Measurements from ENCODE around the gene URI1.
"Not testable (repeated sequence)": the region's sequence is repeated elsewhere in the genome, so short reads cannot be mapped to it uniquely, and the experiment has no call there.

Gene URI1

GRCh38 chr19:30043008-30043407 is 101.0 kb downstream of the URI1 start:
- not testable (repeated sequence) for H3K27me3 Mint-ChIP-seq; H3K36me3 Mint-ChIP-seq (ENCODE audit: insufficient read depth); H3K27ac Mint-ChIP-seq (ENCODE audit: low read depth); ATAC-seq (replicated peaks; ENCODE audit: extremely low read depth, poor library complexity, severe bottlenecking); DNase-seq (ENCODE audit: low spot score in 2 of 2); H3K9me3 Mint-ChIP-seq; H3K4me3 Mint-ChIP-seq
- H3K4me1 Mint-ChIP-seq, result peaks cover 16% of the 10 kb centered on the region

DNA sequence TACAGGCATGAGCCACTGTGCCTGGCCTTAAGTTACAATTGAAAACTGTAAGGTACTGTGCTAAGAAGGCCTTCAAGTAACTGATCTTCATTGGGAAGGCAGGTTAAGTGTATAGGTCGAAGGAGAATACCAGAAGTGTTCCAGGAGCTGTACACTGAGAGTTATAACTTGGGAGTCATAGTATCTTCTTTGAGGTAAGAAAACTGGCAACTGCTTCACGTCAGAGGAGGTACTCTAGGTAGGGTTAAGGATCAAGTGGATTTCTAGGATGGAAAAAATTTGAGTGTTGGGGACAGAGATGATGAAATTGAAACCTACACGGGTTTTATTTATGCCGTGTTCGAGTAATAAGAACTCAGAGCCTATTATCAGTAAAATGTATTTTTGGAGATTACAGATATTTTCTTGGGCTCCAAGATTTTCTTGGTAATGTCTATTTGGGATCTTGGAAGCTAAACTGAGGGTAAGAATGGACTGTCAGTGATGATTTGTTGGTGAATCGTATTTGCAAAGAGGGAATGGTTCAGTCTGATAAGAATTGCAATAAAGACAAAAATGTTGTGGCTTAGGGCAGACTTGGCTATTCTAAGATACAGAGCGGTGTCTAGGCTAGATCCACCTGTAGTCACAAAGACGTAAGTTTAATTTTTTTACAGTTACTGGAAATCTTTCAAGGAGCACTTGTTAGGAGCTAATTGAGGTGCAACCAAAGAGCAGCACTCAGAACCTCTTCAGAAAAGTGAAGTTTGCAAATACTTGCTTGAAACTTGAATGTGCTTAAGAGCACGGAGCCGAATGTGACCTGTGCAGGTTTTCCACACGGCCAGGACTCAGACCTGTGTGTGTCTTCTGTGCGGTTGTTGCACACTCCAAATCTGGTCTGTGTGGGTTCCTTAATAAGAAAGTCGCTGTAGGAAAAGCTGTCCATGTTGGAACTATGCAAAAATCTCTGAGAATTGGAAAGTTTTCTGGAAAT is 102.5 kb downstream of the URI1 start:
- H3K9me3 Mint-ChIP-seq, result no peaks in the 10 kb centered on the region
- peaks cover 16% of the 10 kb centered on the region for H3K4me1 Mint-ChIP-seq
- no peaks in the 10 kb centered on the region for H3K27me3 Mint-ChIP-seq
- H3K27ac Mint-ChIP-seq (ENCODE audit: low read depth), result no peak overlapping the region
- H3K36me3 Mint-ChIP-seq (ENCODE audit: insufficient read depth), result peaks cover 1% of the 10 kb centered on the region
- ATAC-seq (replicated peaks; ENCODE audit: extremely low read depth, poor library complexity, severe bottlenecking) (no peak), DNase-seq (ENCODE audit: low spot score in 2 of 2) (no peak)
- H3K4me3 Mint-ChIP-seq, result no peak overlapping the region

- Mint-ChIP-seq H3K4me3 (no peak overlapping the region), H3K9me3 (no peaks in the 10 kb centered on the region), H3K36me3 (ENCODE audit: insufficient read depth) (peaks cover 1% of the 10 kb centered on the region), H3K4me1 (peaks cover 12% of the 10 kb centered on the region), H3K27me3 (no peaks in the 10 kb centered on the region), H3K27ac (ENCODE audit: low read depth) (no peak overlapping the region)
- ATAC-seq (replicated peaks; ENCODE audit: extremely low read depth, poor library complexity, severe bottlenecking), result no peak
- no peak for DNase-seq (ENCODE audit: low spot score in 2 of 2)
These were observed 104.5 kb downstream of the URI1 start for GRCh38 chr19:30046522-30046921.

DNA sequence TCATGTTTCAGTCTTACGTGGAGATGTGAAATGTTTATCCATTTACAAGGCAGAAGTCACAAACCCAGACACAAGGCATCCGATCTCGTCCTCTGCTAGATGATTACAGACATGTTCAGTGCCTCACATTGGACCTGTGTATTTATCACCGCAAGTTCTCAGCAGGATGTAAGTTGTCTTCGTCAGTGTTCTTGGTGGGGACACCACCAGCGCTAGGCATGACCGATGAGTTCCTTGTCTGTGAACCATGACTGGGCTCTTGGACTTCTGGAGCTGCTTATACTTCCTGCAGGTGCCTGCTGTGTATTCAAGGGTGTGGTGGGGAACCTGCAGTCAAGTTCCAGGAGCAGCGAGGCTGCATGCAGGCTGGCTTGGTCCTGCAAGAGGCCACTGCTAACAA is 105.4 kb downstream of the URI1 start:
- H3K27ac Mint-ChIP-seq (ENCODE audit: low read depth), result no peak overlapping the region
- peaks cover 8% of the 10 kb centered on the region for H3K4me1 Mint-ChIP-seq
- H3K4me3 Mint-ChIP-seq, result no peak overlapping the region
- ATAC-seq (replicated peaks; ENCODE audit: extremely low read depth, poor library complexity, severe bottlenecking) (no peak), DNase-seq (ENCODE audit: low spot score in 2 of 2) (no peak)
- H3K36me3 Mint-ChIP-seq (ENCODE audit: insufficient read depth), result no peaks in the 10 kb centered on the region
- H3K9me3 Mint-ChIP-seq, result no peaks in the 10 kb centered on the region
- no peaks in the 10 kb centered on the region for H3K27me3 Mint-ChIP-seq

- H3K9me3 Mint-ChIP-seq, result no peaks in the 10 kb centered on the region
- peaks cover 6% of the 10 kb centered on the region for H3K4me1 Mint-ChIP-seq
- no peak overlapping the region for H3K27ac Mint-ChIP-seq (ENCODE audit: low read depth)
- ATAC-seq (replicated peaks; ENCODE audit: extremely low read depth, poor library complexity, severe bottlenecking) (no peak), DNase-seq (ENCODE audit: low spot score in 2 of 2) (no peak)
- H3K27me3 Mint-ChIP-seq, result no peaks in the 10 kb centered on the region
- no peak overlapping the region for H3K4me3 Mint-ChIP-seq
- no peaks in the 10 kb centered on the region for H3K36me3 Mint-ChIP-seq (ENCODE audit: insufficient read depth)
These were observed 107.2 kb downstream of the URI1 start for GRCh38 chr19:30049226-30049625.

DNA sequence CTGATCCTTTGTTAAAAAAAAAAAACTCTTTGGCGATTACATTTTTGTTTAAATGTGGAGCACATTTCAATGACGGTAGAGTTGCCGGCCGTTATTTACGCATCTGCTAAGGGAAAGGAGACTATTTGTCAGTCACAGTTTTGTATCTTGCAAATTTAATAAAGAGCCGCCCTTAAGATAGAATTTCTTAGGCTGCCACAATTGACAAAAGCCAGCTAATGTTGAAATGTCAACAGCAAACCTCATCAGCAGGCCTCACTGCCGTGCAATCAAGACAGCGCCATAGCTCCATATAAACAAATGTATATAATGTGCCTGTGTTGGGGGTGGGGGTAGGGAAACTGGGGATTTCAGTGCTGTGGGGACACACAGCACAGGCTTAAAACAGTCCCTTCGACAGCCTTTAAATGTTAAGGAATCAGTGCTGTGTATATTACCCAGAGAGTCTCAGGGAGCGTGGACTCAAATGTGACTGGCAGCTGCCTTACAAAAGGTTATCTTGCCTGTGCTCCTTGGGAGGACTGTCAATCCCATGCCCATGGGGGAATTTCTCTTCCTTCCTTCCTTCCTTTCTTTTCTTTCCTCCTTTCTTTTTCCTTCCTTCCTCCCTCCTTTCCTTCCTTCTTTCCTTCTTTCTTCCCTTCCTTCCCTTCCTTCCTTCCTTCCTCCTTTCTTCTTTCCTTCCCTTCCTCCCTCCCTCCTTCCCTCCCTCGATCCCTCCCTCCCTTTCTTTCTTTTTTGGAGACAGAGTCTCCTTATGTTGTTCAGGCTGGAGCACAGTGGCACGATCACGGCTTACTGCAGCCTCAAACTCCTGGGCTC is 108.0 kb downstream of the URI1 start:
- Mint-ChIP-seq H3K4me1 (no peaks in the 10 kb centered on the region), H3K27ac (ENCODE audit: low read depth) (no peak overlapping the region), H3K36me3 (ENCODE audit: insufficient read depth) (peaks cover 2% of the 10 kb centered on the region), H3K9me3 (no peaks in the 10 kb centered on the region), H3K4me3 (no peak overlapping the region), H3K27me3 (no peaks in the 10 kb centered on the region)
- DNase-seq (ENCODE audit: low spot score in 2 of 2), result no peak
- ATAC-seq (replicated peaks; ENCODE audit: extremely low read depth, poor library complexity, severe bottlenecking), result no peak

- DNase-seq (ENCODE audit: low spot score in 2 of 2) (no peak), ATAC-seq (replicated peaks; ENCODE audit: extremely low read depth, poor library complexity, severe bottlenecking) (no peak)
- peak overlapping the region; percentile 59 for H3K27ac Mint-ChIP-seq (ENCODE audit: low read depth)
- no peaks in the 10 kb centered on the region for H3K9me3 Mint-ChIP-seq
- H3K4me3 Mint-ChIP-seq, result no peak overlapping the region
- H3K36me3 Mint-ChIP-seq (ENCODE audit: insufficient read depth), result peaks cover 2% of the 10 kb centered on the region
- no peaks in the 10 kb centered on the region for H3K4me1 Mint-ChIP-seq
- no peaks in the 10 kb centered on the region for H3K27me3 Mint-ChIP-seq
These were observed 110.4 kb downstream of the URI1 start for GRCh38 chr19:30052122-30053075.

DNA sequence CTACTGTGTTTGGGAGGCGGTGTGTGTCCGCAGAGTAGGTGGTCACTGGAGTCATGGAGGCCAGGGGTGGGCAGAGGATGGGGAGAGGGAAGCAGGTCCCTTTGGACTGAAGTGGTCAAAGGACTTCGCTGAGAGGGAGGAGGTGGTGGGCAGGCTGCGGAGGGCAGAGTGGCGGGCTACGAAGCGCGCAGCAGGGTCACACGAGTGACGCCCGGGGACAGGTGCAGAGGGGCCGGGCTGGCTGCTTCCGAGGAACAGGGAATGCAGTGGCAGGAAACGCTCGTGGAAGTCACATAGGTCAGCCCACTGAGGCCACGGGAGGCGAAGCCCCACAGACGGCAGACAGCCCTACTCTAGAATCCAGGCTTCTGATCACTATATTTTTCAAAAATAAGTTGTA is 111.5 kb downstream of the URI1 start:
- ATAC-seq (replicated peaks; ENCODE audit: extremely low read depth, poor library complexity, severe bottlenecking) (no peak), DNase-seq (ENCODE audit: low spot score in 2 of 2) (no peak)
- Mint-ChIP-seq H3K36me3 (ENCODE audit: insufficient read depth) (peaks cover 2% of the 10 kb centered on the region), H3K9me3 (no peaks in the 10 kb centered on the region), H3K4me3 (no peak overlapping the region), H3K27me3 (no peaks in the 10 kb centered on the region), H3K4me1 (no peaks in the 10 kb centered on the region), H3K27ac (ENCODE audit: low read depth) (no peak overlapping the region)

GRCh38 chr19:30054210-30054609 is 112.2 kb downstream of the URI1 start:
- H3K36me3 Mint-ChIP-seq (ENCODE audit: insufficient read depth), result peaks cover 2% of the 10 kb centered on the region

DNA sequence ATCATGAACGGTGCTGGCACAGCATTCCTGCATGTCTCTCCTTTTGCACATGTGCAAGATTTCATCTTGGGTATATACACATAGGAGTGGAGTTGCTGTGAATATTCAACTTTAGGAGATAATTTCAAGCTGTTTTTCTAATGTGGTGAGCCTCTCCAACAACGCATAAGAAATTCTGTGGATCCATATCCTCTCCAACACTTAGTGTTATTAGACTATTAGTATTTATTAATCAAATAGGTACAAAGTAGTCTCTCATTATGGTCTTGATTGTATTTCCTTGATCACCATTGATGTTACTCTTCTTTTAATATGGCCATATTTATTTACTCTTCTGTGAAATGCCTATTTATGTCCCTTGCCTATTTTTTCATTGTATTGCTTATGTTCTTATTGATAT is 114.5 kb downstream of the URI1 start:
- DNase-seq (ENCODE audit: low spot score in 2 of 2), result no peak
- H3K27me3 Mint-ChIP-seq, result no peaks in the 10 kb centered on the region
- no peak overlapping the region for H3K27ac Mint-ChIP-seq (ENCODE audit: low read depth)
- H3K9me3 Mint-ChIP-seq, result no peaks in the 10 kb centered on the region
- peaks cover 2% of the 10 kb centered on the region for H3K36me3 Mint-ChIP-seq (ENCODE audit: insufficient read depth)
- no peaks in the 10 kb centered on the region for H3K4me1 Mint-ChIP-seq
- H3K4me3 Mint-ChIP-seq, result no peak overlapping the region
- ATAC-seq (replicated peaks; ENCODE audit: extremely low read depth, poor library complexity, severe bottlenecking), result no peak

More at GRCh38 chr19:30054210-30054609, 112.2 kb downstream of the URI1 start:
- Mint-ChIP-seq H3K9me3 (no peaks in the 10 kb centered on the region), H3K27me3 (no peaks in the 10 kb centered on the region), H3K4me1 (no peaks in the 10 kb centered on the region), H3K4me3 (no peak overlapping the region), H3K27ac (ENCODE audit: low read depth) (no peak overlapping the region)
- DNase-seq (ENCODE audit: low spot score in 2 of 2), result no peak
- no peak for ATAC-seq (replicated peaks; ENCODE audit: extremely low read depth, poor library complexity, severe bottlenecking)

DNA sequence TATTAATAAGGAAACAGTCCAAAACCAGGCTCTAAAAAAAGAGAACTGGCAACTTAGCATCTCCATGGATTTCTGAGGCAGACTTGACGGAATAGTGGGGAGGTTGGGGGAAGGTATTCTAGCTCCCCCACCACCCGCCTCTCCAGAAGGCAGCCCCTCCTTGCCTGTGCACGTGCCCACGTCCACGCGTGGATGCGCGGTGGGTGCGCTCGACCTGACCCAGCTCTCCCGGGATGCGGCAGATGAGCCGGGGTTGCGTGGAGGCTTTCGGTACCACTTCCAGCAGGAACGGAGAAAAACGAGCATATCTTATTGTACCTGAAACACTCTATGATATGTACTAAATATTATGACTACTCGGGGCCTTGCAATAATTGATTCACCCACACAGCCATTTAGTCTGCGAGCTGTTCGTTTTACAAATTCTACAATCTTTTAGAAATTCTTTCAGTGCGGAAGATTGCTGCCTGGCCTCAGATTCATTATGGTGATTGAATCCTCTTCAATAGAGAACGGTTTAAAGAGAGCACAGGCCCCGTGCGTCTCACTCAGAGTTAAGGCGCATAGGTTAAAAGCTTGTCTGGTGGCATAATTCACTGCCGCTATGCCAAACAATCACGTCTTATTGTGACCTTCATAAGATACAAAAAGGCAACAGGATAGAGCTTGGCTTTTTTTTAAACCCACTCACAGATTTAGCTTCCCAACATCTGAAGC is 117.9 kb downstream of the URI1 start:
- DNase-seq (ENCODE audit: low spot score in 2 of 2) (no peak), ATAC-seq (replicated peaks; ENCODE audit: extremely low read depth, poor library complexity, severe bottlenecking) (no peak)
- peaks cover 1% of the 10 kb centered on the region for H3K36me3 Mint-ChIP-seq (ENCODE audit: insufficient read depth)
- no peak overlapping the region for H3K27ac Mint-ChIP-seq (ENCODE audit: low read depth)
- H3K27me3 Mint-ChIP-seq, result no peaks in the 10 kb centered on the region
- no peak overlapping the region for H3K4me3 Mint-ChIP-seq
- no peaks in the 10 kb centered on the region for H3K9me3 Mint-ChIP-seq
- H3K4me1 Mint-ChIP-seq, result no peaks in the 10 kb centered on the region
